HG03354 (cell line): ENCODE results near the gene FBXW12.

ENCODE experiments used
- ATAC-seq: cut with Tn5 transposase; IDR thresholded peaks from one replicate; pipeline ENCODE4 v1.9.1; 2021; ENCODE audit warnings: mild to moderate bottlenecking; ENCODE audit not compliant: unreplicated experiment, poor library complexity, severe bottlenecking

FBXW12 gene

GRCh38 chr3:48431224-48432029 lies 59.4 kb downstream of the FBXW12 start:
- ATAC-seq: no peak

DNA sequence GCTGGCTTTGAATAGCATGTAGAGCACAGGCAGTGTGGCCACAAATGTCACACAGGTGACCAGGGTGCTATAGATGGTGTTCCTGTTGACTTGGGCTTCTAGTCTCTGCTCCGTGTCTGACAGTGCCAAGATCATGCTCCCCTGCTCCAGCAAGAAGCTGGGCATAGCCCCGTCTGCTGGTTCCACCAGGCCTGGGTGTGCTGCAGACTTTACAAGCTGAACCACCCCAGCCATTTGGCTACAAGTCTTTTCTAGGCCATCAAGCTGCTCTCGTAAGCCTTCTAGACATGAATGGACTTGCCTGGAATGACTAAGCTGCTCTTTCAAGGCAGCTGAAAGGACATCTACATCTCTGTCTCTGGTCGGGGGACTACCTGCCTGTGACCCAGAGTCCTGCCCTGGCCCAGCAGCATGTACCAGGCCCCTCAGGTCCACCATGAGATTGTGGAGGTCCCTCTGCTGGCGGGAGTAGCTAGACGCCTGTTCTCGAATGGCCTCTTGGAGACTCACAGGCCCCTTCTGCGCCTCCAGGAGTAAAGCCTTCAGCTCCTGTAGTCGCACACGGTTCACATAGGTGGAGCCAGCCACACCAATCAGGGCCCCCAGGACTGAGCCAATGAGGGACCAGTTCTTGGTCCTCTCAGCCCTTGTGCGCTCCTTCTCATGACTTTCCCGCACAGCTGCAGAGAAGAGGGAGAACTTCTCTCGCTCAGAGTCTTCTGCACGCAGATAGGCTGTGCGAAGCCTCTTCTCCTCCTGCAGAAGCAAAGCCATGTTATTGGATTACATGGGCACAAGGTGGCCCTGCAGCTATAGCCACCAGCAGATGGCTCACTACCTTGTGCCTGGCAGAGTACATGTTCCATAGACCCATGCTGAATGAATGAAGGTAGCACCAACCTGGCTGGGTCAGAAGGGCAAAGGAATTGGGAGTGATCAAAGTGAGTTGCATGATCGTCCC lies 60.7 kb downstream of the FBXW12 start:
- no peak for ATAC-seq

DNA sequence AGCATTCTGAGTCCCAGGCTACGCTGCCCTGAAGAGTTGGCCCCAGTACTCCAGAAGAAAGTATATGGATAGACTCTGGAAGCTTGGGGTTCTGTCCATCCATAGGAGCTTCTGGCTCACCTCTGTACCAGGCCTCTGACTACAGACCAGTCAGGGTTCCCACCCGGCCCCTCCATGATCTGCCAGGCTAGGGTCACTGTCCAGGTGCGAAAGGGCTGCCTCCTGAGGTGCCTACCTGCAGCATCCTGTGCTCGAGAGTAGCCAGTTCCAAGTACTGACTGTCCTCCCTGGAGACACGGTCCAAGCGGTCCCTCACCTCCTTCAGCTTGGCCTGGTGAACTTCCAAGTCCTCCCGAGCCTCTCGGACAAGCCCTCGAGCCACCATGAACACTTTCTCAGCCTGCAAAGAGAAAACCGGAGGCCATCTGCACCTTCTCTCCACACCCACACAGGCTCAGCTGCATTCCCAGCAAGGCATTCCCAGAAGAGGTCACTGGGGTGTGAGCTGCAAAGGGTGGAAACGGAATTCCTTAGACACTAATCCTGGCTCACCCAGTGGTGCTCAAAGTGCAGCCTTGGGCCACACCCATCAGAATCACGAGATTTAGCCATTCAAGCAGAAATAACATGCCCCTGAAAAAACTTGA lies 61.6 kb downstream of the FBXW12 start:
- no peak for ATAC-seq

DNA sequence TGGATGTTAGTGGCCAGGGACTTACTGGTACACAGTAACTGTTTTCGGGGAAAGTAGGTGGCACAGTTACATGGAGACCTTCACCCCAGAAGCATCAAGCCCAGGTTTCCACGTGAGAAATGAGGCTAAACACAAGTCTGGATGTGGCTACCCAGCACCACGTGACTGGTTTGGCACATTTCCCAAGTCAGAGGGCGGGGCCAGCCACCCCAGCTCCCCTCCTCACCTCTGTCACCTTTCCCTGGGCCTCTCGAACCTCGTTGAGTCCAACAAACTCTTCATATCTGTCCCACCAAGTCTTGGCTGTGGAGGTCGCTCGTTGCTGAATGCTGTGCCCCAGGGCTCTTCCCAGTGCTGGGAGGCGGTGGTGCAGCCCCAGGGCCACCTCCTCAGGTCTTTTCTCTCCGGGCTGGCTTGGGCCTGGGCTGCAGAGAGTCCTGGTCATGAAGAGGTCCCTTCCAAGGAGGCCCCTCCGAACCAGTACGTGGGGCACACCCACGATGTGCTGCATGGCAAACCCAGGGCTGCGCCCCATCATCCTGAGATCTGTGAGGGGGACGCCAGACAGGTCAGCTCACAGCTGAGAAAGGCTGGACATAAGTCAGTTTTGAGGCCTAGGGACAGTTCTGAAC lies 62.7 kb downstream of the FBXW12 start:
- no peak for ATAC-seq

DNA sequence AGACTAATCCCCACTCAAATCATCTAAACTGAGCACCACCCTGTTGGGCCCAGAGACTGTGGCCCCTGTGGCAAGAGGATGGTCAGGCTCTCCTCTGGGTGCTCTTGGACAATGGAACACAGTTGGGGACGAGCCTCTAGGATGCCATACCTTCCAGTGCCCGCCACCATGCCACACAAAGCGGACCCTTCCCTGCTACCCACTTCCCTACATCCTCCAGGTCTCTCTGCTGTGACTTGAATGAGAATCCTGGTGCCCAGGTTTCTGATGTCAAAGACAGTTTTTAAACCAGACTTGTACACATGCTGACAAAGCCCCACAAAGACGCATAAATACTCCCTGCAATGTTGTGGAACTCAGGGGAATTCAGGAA lies 63.2 kb downstream of the FBXW12 start:
- ATAC-seq: no peak

- no peak for ATAC-seq
Measured at GRCh38 chr3:48435774-48436476, 63.9 kb downstream of the FBXW12 start.

- ATAC-seq: no peak
Measured at GRCh38 chr3:48436477-48436787, 64.4 kb downstream of the FBXW12 start.

DNA sequence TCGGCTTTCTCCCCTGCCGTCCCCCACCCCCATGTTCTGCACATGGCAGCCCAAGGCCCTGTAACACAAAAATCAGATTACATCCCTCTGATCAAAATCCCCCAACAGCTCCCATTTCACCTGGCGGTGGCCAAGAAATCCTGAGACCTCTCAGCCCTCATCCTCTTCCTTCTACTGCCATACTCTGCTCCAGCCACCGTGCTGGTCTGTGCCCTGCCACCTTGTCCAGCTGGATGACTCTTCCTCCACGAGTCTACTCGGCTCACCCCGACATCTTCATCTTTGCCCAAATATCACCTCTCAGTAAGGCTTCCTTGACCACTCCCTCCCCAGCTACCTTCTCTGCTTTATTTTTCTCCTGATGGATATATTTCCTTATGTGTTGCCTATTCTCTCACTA lies 64.8 kb downstream of the FBXW12 start:
- no peak for ATAC-seq

GRCh38 chr3:48437812-48438211 lies 65.8 kb downstream of the FBXW12 start:
- ATAC-seq: no peak

DNA sequence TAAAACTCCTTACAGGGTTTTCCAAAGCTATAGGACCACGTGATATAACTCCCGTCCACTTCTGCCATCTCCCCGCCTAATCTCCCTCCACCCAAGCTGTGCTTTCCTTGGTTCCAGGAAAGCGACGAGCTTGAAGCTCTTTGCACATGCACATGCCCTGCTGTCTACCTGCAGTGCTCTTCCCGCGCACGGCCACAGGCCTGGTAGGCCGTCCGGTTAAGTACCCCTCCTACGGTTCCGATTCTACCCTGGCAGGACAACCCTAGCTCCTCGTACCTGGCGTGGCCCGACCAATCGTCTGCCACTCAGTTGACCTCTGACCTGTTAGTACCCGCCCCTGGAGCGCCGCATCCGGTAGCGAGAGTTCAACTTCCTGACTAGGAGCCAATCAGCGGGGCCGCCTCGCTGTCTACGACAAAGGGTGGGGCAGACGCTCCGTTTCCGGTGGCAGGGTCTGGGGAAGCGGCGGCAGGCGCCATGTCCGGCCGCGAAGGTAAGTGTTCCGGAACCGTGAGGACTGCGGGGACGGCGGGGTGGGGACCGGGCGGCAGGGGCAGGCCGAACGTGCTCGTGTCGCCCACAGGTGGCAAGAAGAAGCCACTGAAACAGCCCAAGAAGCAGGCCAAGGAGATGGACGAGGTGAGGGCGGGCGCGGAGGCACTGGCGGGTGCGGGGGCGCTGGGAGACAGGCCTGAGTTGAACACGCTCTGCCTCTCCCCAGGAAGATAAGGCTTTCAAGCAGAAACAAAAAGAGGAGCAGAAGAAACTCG lies 68.0 kb downstream of the FBXW12 start, which contains the start of the genes CCDC51 and TMA7:
TSS of gene CCDC51 (minus strand) at position 300 of the 770 bp plus-strand sequence. CDS start 4,991 bp downstream, outside the sequence.
TSS of gene TMA7 (plus strand) at position 438 of the 770 bp plus-strand sequence. CDS start at position 478, 40 bp downstream.
- ATAC-seq: peak; percentile 96

DNA sequence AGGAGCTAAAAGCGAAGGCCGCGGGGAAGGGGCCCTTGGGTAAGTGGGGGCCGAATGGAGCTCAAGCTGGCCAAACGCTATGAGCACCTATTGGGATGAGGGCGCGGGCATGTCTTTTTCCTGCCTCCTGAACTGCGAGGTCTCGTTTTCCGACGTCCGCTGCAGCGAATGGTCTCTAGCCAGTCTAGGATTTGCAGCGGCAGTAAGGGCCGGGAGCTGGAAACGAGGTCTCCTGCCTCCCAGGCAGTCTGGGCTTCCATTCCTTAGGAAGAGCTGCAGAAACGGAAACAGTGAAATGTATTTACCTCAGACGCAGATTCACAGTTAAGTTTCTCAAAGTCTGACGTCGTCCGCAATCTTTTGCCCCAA lies 68.6 kb downstream of the FBXW12 start:
- ATAC-seq: peak; percentile 6

DNA sequence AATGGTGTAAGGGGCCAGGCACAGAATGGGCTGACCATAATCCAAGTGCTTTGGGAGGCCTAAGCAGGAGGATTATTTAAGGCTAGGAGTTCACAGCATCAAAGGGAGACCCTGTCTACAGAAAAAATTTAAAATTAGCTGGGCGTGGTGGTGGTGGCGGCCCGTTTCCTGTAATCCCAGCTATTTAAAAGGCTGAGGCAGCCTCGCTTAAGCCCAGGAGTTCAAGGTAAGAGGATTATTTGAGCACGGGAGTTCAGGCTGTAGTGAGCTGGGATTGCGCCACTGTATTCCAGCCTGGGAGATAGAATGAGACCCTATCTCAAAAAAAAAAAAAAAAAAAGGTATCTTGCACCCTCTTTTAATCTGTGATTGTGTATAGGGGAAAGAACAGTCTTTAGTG lies 69.9 kb downstream of the FBXW12 start:
- no peak for ATAC-seq
